ENCODE data around the gene PRR20G.

GRCh38 chr3:127291114-127291513 lies 3.3 kb upstream of the PRR20G start:
- TF ChIP-seq CTCF (IDR thresholded peaks at IDR 0.05; ENCODE audit: low read depth, low read length, poor library complexity, severe bottlenecking) (no peak), EZH2phosphoT487 (IDR thresholded peaks at IDR 0.05; ENCODE audit: borderline replicate concordance, low read length) (no peak)
